Measurements from ENCODE around the gene PLCB1. TPM values are rescaled to one million over a fixed set of nuclear protein-coding genes. Genes with fewer than 3 reads are reported as not detected.

PLCB1 gene
- total and polyA plus RNA-seq, 2 of the 4 experiments (the other 2 are of a cell fraction): 5.6 to 16.1 TPM

GRCh38 chr20:8856668-8857067, 724.6 kb downstream of the PLCB1 start:
- Histone ChIP-seq H3K4me2 (ENCODE audit: low read depth, low read length) (no peak overlapping the region), H2BK120ac (ENCODE audit: low read depth, low read length) (peak overlapping the region; percentile 65), H3K9me1 (ENCODE audit: insufficient read depth, low read length) (peaks cover 2% of the 10 kb centered on the region; the same call in 1 of the 2 replicates), H2BK5ac (ENCODE audit: low read depth, low read length, poor library complexity, severe bottlenecking) (peak overlapping the region; percentile 22), H3K27ac (ENCODE audit: insufficient read depth, low read length) (no peak overlapping the region), H3K4me3 (ENCODE audit: insufficient read depth, low read depth, low read length) (no peak overlapping the region), H3K9ac (ENCODE audit: low read depth, low read length) (no peak overlapping the region), H2AK5ac (ENCODE audit: low read depth, low read length) (peak overlapping the region; percentile 89), H3K27me3 (ENCODE audit: control insufficient read depth, insufficient read depth, low read length) (no peaks in the 10 kb centered on the region), H3K23ac (ENCODE audit: low read depth, low read length) (no peak overlapping the region), H3K4me1 (ENCODE audit: control insufficient read depth, insufficient read depth, low read length) (peaks cover 18% of the 10 kb centered on the region), H3K18ac (ENCODE audit: low read depth, low read length) (peak overlapping the region; percentile 90), H3K4ac (ENCODE audit: low read depth, low read length) (peak overlapping the region; percentile 48), H3K36me3 (ENCODE audit: control insufficient read depth, insufficient read depth, low read length) (no peaks in the 10 kb centered on the region), H3K9me3 (ENCODE audit: control insufficient read depth, insufficient read depth, low read length) (no peaks in the 10 kb centered on the region), H2AFZ (replicated peaks; ENCODE audit: low read length, poor library complexity) (no peak overlapping the region), H2AK9ac (replicated peaks; ENCODE audit: low read depth, low read length, poor library complexity) (peak overlapping the region; percentile 60), H3K79me1 (ENCODE audit: low read depth in 1 of 2, low read length in 2 of 2) (peaks cover 0 to 6% of the 10 kb centered on the region in 2 experiments; a peak in 1 of 4 replicates), H4K5ac (ENCODE audit: low read depth, low read length) (peak overlapping the region; percentile 1; the same call in 1 of the 2 replicates), H3K56ac (ENCODE audit: extremely low read depth, insufficient read depth, low read length) (no peak overlapping the region), H4K20me1 (ENCODE audit: insufficient read depth, low read length) (no peaks in the 10 kb centered on the region), H4K8ac (ENCODE audit: low read depth in 2 of 2, low read length in 2 of 2) (peak overlapping the region in 1 of 2 experiments; percentile 55; a peak in 2 of 4 replicates), H2BK15ac (ENCODE audit: low read depth, low read length) (peak overlapping the region; percentile 81; the same call in 2 of the 3 replicates), H4K91ac (ENCODE audit: insufficient read depth, low read depth, low read length) (peak overlapping the region; percentile 59), H3K14ac (replicated peaks; ENCODE audit: low read depth, low read length) (peak overlapping the region; percentile 33; the same call in 1 of the 2 replicates), H2BK20ac (ENCODE audit: low read depth, low read length) (peak overlapping the region; percentile 56)
- intact Hi-C loops (cut with micrococcal nuclease): no loop called here
- WGBS, 2 experiments (ENCODE audit: extremely low coverage in 2 of 2, insufficient read length in 1 of 2): no CpG with 5 or more reads among the region's 1 CpG
- in situ Hi-C loops (cut with MboI; ENCODE audit: low sequenced_read_pairs): loop anchor here (5.0 to 10.0 kb wide), 2 partner anchors 196 to 508 kb away; no protein-coding TSS in a partner anchor
- POLR2A ChIA-PET (ENCODE audit: unreplicated experiment): no interaction called here
- CTCF ChIA-PET: no interaction called here
- BruUV-seq (replicated peaks): no TSS peak
- TF ChIP-seq USF2 (IDR thresholded peaks at IDR 0.05; ENCODE audit: low read depth, low read length) (no peak), RAD21 (IDR thresholded peaks at IDR 0.05; ENCODE audit: low read length) (no peak), MXI1 (IDR thresholded peaks at IDR 0.05; ENCODE audit: borderline replicate concordance, low read depth, low read length) (no peak), CEBPB (IDR thresholded peaks at IDR 0.05; ENCODE audit: low read depth, low read length) (no peak)
- no peak for ATAC-seq (ENCODE audit: low read depth)
- DNase-seq: no peak
- dilution Hi-C loops (cut with HindIII; ENCODE audit: low sequenced_read_pairs, unreplicated experiment): no loop called here
